GM18870 (cell line): ENCODE measurements around the gene ABLIM3.

ENCODE experiments used
- ATAC-seq: cut with Tn5 transposase; IDR thresholded peaks from one replicate; pipeline ENCODE4 v1.9.1; 2021; ENCODE audit warnings: moderate library complexity; ENCODE audit not compliant: unreplicated experiment

The ABLIM3 gene

GRCh38 chr5:149301049-149301743, 159.9 kb downstream of the ABLIM3 start:
- no peak for ATAC-seq

- no peak for ATAC-seq
These were observed 160.6 kb downstream of the ABLIM3 start for GRCh38 chr5:149301744-149302380.

- no peak for ATAC-seq
These were observed 161.3 kb downstream of the ABLIM3 start for GRCh38 chr5:149302641-149303040.

- no peak for ATAC-seq
These were observed 161.9 kb downstream of the ABLIM3 start for GRCh38 chr5:149303210-149303609.

GRCh38 chr5:149304195-149305078, 163.1 kb downstream of the ABLIM3 start:
- no peak for ATAC-seq

GRCh38 chr5:149309354-149309753, 168.1 kb downstream of the ABLIM3 start:
- no peak for ATAC-seq
